Spinal cord (tissue), 10 donors: Measurements from ENCODE around the gene SPTBN4. TPM values are rescaled to one million over a fixed set of nuclear protein-coding genes. Genes with fewer than 3 reads are reported as not detected.
"Not testable (repeated sequence)": the region's sequence is repeated elsewhere in the genome, so short reads cannot be mapped to it uniquely, and the experiment has no call there.

Source experiments
- DNase-seq, 6 donors: peaks; one replicate each; pipeline versions ENCODE4 v3.0.0 to v3.0.0-alpha.2; 2013 to 2015; ENCODE audit warnings: low spot score in 6 of 6, low read depth in 4 of 6
- H3K27ac ChIP-seq: one replicate; pipeline ENCODE4 v1.5.1; 2013; ENCODE audit warnings: low read depth, low read length, control low read depth
- H3K27me3 ChIP-seq: one replicate; pipeline ENCODE4 v1.6.1; 2013; ENCODE audit warnings: low read length; ENCODE audit not compliant: control insufficient read depth, insufficient read depth
- H3K36me3 ChIP-seq: one replicate; pipeline ENCODE4 v1.6.1; 2013; ENCODE audit warnings: low read length; ENCODE audit not compliant: control insufficient read depth, insufficient read depth
- H3K4me1 ChIP-seq: one replicate; pipeline ENCODE4 v1.6.1; 2013; ENCODE audit warnings: low read length; ENCODE audit not compliant: control insufficient read depth, insufficient read depth
- H3K4me3 ChIP-seq: one replicate; pipeline ENCODE4 v1.5.1; 2013; ENCODE audit warnings: low read depth, low read length, control low read depth
- H3K9me3 ChIP-seq: one replicate; pipeline ENCODE4 v1.6.1; 2013; ENCODE audit warnings: low read length; ENCODE audit not compliant: control insufficient read depth, insufficient read depth
- WGBS: methylation state at CpG from one replicate; pipeline ENCODE4 v1.1.5; 2013; ENCODE audit warnings: missing lambda C conversion rate; ENCODE audit not compliant: insufficient coverage; 5-methylcytosine and 5-hydroxymethylcytosine counted together
- polyA plus RNA-seq, 2 donors: library from polyadenylated mRNA; unstranded; fragments of 120-200 nt; gene quantifications; one replicate each; pipeline ENCODE4 v1.2.1, GENCODE V29; 2013; ENCODE audit not compliant: insufficient read length in 2 of 2
- total RNA-seq, 2 donors: library from RNA; depleted of rRNA in 1 of 2; stranded (reverse); fragments of 120-200 nt in 1 of 2; fragments of >200 nt in 1 of 2; gene quantifications; one replicate each; pipeline versions ENCODE4 v1.2.3 to v1.2.4, GENCODE V29; 2013 to 2014
- donor health status: healthy.

Gene SPTBN4
- total and polyA plus RNA-seq, 4 donors = 13.9 to 43.8 (median 28.1) TPM

GRCh38 chr19:40461669-40462221, 5.1 kb upstream of the SPTBN4 start:
- H3K9me3 ChIP-seq = no peaks in the 10 kb centered on the region
- H3K27me3 ChIP-seq = no peaks in the 10 kb centered on the region
- H3K36me3 ChIP-seq = no peaks in the 10 kb centered on the region
- no peak overlapping the region for H3K27ac ChIP-seq
- no peak for DNase-seq
- H3K4me3 ChIP-seq = no peak overlapping the region
- peaks cover 22% of the 10 kb centered on the region for H3K4me1 ChIP-seq
- 83% methylated on average over 6 of the region's 7 CpGs for WGBS

- H3K4me3 ChIP-seq, H3K27me3 ChIP-seq, H3K36me3 ChIP-seq, DNase-seq, H3K9me3 ChIP-seq, H3K27ac ChIP-seq: not testable (repeated sequence)
- H3K4me1 ChIP-seq = peaks cover 28% of the 10 kb centered on the region
- 89% methylated on average over 9 of the region's 12 CpGs for WGBS
Observed at GRCh38 chr19:40463587-40464037, 3.2 kb upstream of the SPTBN4 start.

GRCh38 chr19:40464059-40465024, 2.5 kb upstream of the SPTBN4 start:
- peaks cover 28% of the 10 kb centered on the region for H3K4me1 ChIP-seq
- H3K27me3 ChIP-seq = no peaks in the 10 kb centered on the region
- H3K9me3 ChIP-seq = no peaks in the 10 kb centered on the region
- peaks cover 2% of the 10 kb centered on the region for H3K36me3 ChIP-seq
- DNase-seq = peak in 4 of 6 donors; percentile 15 to 86 (median 53)
- peak overlapping the region; percentile 48 for H3K27ac ChIP-seq
- no peak overlapping the region for H3K4me3 ChIP-seq
- WGBS = 41% methylated on average over 5 of the region's 11 CpGs

- WGBS = 22% methylated on average over 10 of the region's 11 CpGs
- H3K27me3 ChIP-seq = no peaks in the 10 kb centered on the region
- peak in 1 of 6 donors; percentile 24 for DNase-seq
- no peaks in the 10 kb centered on the region for H3K9me3 ChIP-seq
- peaks cover 5% of the 10 kb centered on the region for H3K36me3 ChIP-seq
- peak overlapping the region; percentile 77 for H3K27ac ChIP-seq
- peaks cover 28% of the 10 kb centered on the region for H3K4me1 ChIP-seq
- H3K4me3 ChIP-seq = peak overlapping the region; percentile 78
Observed at GRCh38 chr19:40465025-40465556, 1.7 kb upstream of the SPTBN4 start.

- H3K27ac ChIP-seq = peak within 1 kb of the TSS; percentile 77
- 0% methylated on average over 53 of the region's 54 CpGs for WGBS
- H3K4me1 ChIP-seq = peaks cover 28% of the 10 kb centered on the region
Observed at GRCh38 chr19:40465557-40466218, 1.1 kb upstream of the SPTBN4 start, which contains the start of gene BLVRB. BLVRB (minus strand) TSS chr19:40465745; CDS start chr19:40465688, 57 bp downstream.

GRCh38 chr19:40466219-40466984, 399 bp upstream of the SPTBN4 start:
- H3K36me3 ChIP-seq = peaks cover 7% of the 10 kb centered on the region

More at GRCh38 chr19:40465557-40466218, 1.1 kb upstream of the SPTBN4 start, which contains the start of gene BLVRB:
- Histone ChIP-seq H3K4me3 (peak within 1 kb of the TSS; percentile 78), H3K9me3 (no peaks in the 10 kb centered on the region), H3K27me3 (no peaks in the 10 kb centered on the region), H3K36me3 (peaks cover 7% of the 10 kb centered on the region)
- peak; percentile 96 to 100 (median 98) for DNase-seq

GRCh38 chr19:40469011-40469410, 2.2 kb downstream of the SPTBN4 start:
- Histone ChIP-seq H3K4me1 (peaks cover 28% of the 10 kb centered on the region), H3K4me3 (no peak overlapping the region), H3K27ac (no peak overlapping the region), H3K27me3 (no peaks in the 10 kb centered on the region), H3K9me3 (no peaks in the 10 kb centered on the region), H3K36me3 (peaks cover 18% of the 10 kb centered on the region)
- no CpG with 5 or more reads among the region's 6 CpGs for WGBS
- no peak for DNase-seq

More at GRCh38 chr19:40466219-40466984, 399 bp upstream of the SPTBN4 start:
- Histone ChIP-seq H3K27me3 (no peaks in the 10 kb centered on the region), H3K27ac (peak overlapping the region; percentile 77), H3K4me3 (peak overlapping the region; percentile 78), H3K9me3 (no peaks in the 10 kb centered on the region), H3K4me1 (peaks cover 28% of the 10 kb centered on the region)
- 12% methylated on average over 46 of the region's 48 CpGs for WGBS
- DNase-seq = peak in 5 of 6 donors; percentile 15 to 82 (median 29)

GRCh38 chr19:40471111-40471510, 4.3 kb downstream of the SPTBN4 start:
- Histone ChIP-seq H3K4me1 (peaks cover 13% of the 10 kb centered on the region), H3K27ac (no peak overlapping the region), H3K9me3 (no peaks in the 10 kb centered on the region), H3K4me3 (no peak overlapping the region), H3K36me3 (peaks cover 21% of the 10 kb centered on the region), H3K27me3 (no peaks in the 10 kb centered on the region)
- no peak for DNase-seq
- WGBS = 92% methylated on average over 1 of the region's 3 CpGs
